Tibial nerve (tissue), 4 donors: Measurements from ENCODE around the gene MSH3. TPM values are rescaled to one million over a fixed set of nuclear protein-coding genes. Genes with fewer than 3 reads are reported as not detected.

Source experiments
- DNase-seq, 2 donors: peaks; one replicate each; pipeline ENCODE4 v3.0.0-alpha.2; 2019; ENCODE audit warnings: low spot score in 2 of 2
- H3K27ac ChIP-seq, 4 donors: fragments of 200-600 bp; sonication (generic) in 3 of 4; one replicate each; pipeline ENCODE4 v1.5.1; 2017 to 2019; ENCODE audit warnings: mild to moderate bottlenecking in 1 of 4
- H3K27me3 ChIP-seq, 2 donors: fragments of 200-600 bp; sonication (generic) in 1 of 2; one replicate each; pipeline versions ENCODE4 v1.5.1 to v1.6.0; 2017 to 2019
- H3K36me3 ChIP-seq, 3 donors: fragments of 200-600 bp; sonication (generic); one replicate each; pipeline ENCODE4 v1.5.1; 2018 to 2019
- H3K4me1 ChIP-seq, 4 donors: fragments of 200-600 bp; sonication (generic) in 3 of 4; one replicate each; pipeline ENCODE4 v1.5.1; 2017 to 2019
- H3K4me3 ChIP-seq, 4 donors: fragments of 200-600 bp; sonication (generic) in 3 of 4; one replicate each; pipeline ENCODE4 v1.5.1; 2017 to 2019; ENCODE audit warnings: mild to moderate bottlenecking in 1 of 4, moderate library complexity in 1 of 4
- H3K9me3 ChIP-seq, 4 donors: fragments of 200-600 bp; sonication (generic) in 3 of 4; one replicate each; pipeline ENCODE4 v1.5.1; 2017 to 2019
- EP300 ChIP-seq, 2 donors: sonication (generic); formaldehyde crosslinking; IDR thresholded peaks; one replicate each; pipeline ENCODE4 v1.6.1; 2017; ENCODE audit warnings: antibody characterized with exemption in 2 of 2, mild to moderate bottlenecking in 1 of 2
- POLR2A ChIP-seq, 2 donors: fragments of 450-650 bp; IDR thresholded peaks; one replicate each; pipeline ENCODE4 v1.6.1; 2017; ENCODE audit warnings: antibody characterized with exemption in 2 of 2, mild to moderate bottlenecking in 2 of 2, moderate library complexity in 2 of 2
- WGBS, 2 donors: methylation state at CpG; one replicate each; pipeline ENCODE4 v1.1.5; 2018; 5-methylcytosine and 5-hydroxymethylcytosine counted together
- total RNA-seq, 4 donors: library from RNA; depleted of rRNA; stranded (reverse); fragments of >200 nt; gene quantifications; one replicate each; pipeline ENCODE4 v1.1.0, GENCODE V29; 2016
- TF ChIP-seq, protein P1 (sequence below), 5 experiments: fragments of 200-600 bp in 3 of 5; fragments of 450-650 bp in 2 of 5; sonication (generic) in 3 of 5; IDR thresholded peaks; one replicate each; pipeline ENCODE4 v1.5.1; 2016 to 2019; ENCODE audit warnings: antibody characterized with exemption in 5 of 5, mild to moderate bottlenecking in 3 of 5, moderate library complexity in 2 of 5

Gene MSH3
- total RNA-seq, 4 donors from 2014 or later = 8.8 to 16.8 (median 12.4) TPM

DNA sequence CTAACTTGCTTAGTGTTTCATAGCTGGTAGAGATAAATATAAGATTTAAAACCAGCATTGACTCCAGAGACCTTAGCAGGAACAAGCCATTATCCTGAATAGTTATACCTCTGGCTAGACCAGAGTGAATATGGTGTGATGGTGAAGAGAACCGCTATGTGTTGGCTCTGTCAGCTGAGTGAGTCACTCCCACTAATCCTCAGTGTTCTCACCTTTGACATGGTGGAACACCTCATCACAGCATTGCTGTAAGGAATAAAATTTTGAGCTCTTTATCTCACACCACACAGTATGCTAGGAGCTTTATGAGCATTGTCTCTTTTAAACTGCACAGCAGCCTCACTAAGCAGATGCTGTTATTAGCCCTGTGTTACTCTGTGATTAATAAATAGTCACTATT is 91.0 kb downstream of the MSH3 start:
- Histone ChIP-seq H3K27me3 (no peaks in the 10 kb centered on the region), H3K4me3 (no peak overlapping the region), H3K4me1 (no peaks in the 10 kb centered on the region), H3K9me3 (no peaks in the 10 kb centered on the region), H3K36me3 (peaks cover 0 to 69% (median 8%) of the 10 kb centered on the region in 3 donors), H3K27ac (no peak overlapping the region)
- no peak for DNase-seq
- WGBS, 2 donors = 64 to 83% methylated on average over 1 of the region's 1 CpG
- TF ChIP-seq POLR2A (IDR thresholded peaks at IDR 0.05) (no peak), EP300 (IDR thresholded peaks at IDR 0.05) (no peak)
- TF ChIP-seq, protein P1, sequence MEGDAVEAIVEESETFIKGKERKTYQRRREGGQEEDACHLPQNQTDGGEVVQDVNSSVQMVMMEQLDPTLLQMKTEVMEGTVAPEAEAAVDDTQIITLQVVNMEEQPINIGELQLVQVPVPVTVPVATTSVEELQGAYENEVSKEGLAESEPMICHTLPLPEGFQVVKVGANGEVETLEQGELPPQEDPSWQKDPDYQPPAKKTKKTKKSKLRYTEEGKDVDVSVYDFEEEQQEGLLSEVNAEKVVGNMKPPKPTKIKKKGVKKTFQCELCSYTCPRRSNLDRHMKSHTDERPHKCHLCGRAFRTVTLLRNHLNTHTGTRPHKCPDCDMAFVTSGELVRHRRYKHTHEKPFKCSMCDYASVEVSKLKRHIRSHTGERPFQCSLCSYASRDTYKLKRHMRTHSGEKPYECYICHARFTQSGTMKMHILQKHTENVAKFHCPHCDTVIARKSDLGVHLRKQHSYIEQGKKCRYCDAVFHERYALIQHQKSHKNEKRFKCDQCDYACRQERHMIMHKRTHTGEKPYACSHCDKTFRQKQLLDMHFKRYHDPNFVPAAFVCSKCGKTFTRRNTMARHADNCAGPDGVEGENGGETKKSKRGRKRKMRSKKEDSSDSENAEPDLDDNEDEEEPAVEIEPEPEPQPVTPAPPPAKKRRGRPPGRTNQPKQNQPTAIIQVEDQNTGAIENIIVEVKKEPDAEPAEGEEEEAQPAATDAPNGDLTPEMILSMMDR (IDR thresholded peaks at IDR 0.05) = no peak

DNA sequence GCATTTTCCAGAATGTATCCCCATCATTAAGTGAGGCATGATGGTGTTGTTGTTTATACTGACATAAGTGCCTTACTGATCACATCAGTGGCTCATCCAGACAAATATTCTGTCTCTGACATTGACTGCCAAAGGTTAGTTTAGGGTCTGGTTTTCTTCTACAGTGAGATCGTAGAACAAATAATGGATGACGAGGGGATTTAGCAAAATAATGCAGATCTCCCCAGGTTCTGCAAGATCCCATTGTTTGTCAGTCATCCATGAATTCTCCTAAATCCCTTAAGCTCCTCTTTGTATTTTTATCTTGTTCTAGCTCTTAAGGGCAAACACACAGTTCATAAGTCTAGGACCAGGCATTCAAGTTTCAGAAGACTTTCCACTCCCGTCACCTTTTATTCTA is 93.5 kb downstream of the MSH3 start:
- WGBS, 2 donors = 87 to 88% methylated on average over 3 of the region's 3 CpGs
- Histone ChIP-seq H3K4me3 (no peak overlapping the region), H3K4me1 (no peaks in the 10 kb centered on the region), H3K27ac (no peak overlapping the region), H3K27me3 (no peaks in the 10 kb centered on the region), H3K36me3 (peaks cover 0 to 58% (median 3%) of the 10 kb centered on the region in 3 donors), H3K9me3 (no peaks in the 10 kb centered on the region)
- no peak for DNase-seq
- TF ChIP-seq POLR2A (IDR thresholded peaks at IDR 0.05) (no peak), EP300 (IDR thresholded peaks at IDR 0.05) (no peak)
- TF ChIP-seq, protein P1 (IDR thresholded peaks at IDR 0.05) = no peak

DNA sequence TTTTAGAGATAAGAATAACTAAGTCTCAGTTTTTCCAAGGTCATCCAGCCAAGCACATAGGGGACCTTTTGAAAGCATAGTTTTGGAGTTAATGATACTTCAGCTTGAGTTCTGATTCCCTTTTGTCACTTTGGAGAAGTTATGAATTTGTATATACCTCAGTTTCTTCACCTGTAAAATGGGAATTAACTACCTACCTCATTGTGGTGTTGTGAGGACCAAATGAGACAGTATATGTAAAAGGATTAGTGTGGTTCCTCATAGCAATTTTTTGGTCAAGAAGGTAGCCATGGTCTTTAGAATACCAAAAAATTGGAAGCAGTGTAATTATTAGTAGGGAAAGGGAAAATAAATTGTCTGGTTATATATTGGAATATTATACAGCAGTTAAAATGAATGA is 98.0 kb downstream of the MSH3 start:
- DNase-seq = no peak
- Histone ChIP-seq H3K9me3 (no peaks in the 10 kb centered on the region), H3K4me3 (no peak overlapping the region), H3K4me1 (peaks cover 0 to 16% (median 5%) of the 10 kb centered on the region in 4 donors), H3K27me3 (no peaks in the 10 kb centered on the region), H3K36me3 (peaks cover 0 to 17% (median 0%) of the 10 kb centered on the region in 3 donors), H3K27ac (no peak overlapping the region)
- TF ChIP-seq EP300 (IDR thresholded peaks at IDR 0.05) (no peak), POLR2A (IDR thresholded peaks at IDR 0.05) (no peak)
- TF ChIP-seq, protein P1 (IDR thresholded peaks at IDR 0.05) = no peak

DNA sequence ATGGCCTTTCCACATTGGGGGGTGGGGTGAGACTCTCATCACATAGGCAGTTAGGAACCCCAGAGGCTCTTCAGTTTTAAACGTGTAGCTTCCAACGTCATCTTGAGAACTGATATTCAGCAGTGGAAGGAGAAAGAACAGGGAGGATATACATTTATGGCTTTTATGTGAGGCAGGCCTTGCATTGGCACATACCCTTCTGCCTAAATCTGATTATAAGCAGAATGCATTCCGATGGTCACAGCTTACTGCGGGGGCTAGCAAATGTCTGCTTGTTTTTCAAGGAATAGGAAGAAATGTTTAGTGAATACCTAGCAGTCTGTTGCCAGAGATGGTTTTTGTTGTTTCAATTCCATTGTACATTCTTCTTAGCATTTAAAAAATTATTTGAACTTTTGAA is 99.3 kb downstream of the MSH3 start:
- Histone ChIP-seq H3K27me3 (no peaks in the 10 kb centered on the region), H3K36me3 (peaks cover 0 to 16% (median 0%) of the 10 kb centered on the region in 3 donors), H3K4me3 (no peak overlapping the region), H3K4me1 (peaks cover 0 to 16% (median 5%) of the 10 kb centered on the region in 4 donors), H3K27ac (no peak overlapping the region), H3K9me3 (no peaks in the 10 kb centered on the region)
- DNase-seq = no peak
- TF ChIP-seq EP300 (IDR thresholded peaks at IDR 0.05) = no peak
- TF ChIP-seq POLR2A (IDR thresholded peaks at IDR 0.05) = no peak
- TF ChIP-seq, protein P1 (IDR thresholded peaks at IDR 0.05) = no peak
- 66% methylated on average over 4 of the region's 4 CpGs for WGBS, 2 donors

DNA sequence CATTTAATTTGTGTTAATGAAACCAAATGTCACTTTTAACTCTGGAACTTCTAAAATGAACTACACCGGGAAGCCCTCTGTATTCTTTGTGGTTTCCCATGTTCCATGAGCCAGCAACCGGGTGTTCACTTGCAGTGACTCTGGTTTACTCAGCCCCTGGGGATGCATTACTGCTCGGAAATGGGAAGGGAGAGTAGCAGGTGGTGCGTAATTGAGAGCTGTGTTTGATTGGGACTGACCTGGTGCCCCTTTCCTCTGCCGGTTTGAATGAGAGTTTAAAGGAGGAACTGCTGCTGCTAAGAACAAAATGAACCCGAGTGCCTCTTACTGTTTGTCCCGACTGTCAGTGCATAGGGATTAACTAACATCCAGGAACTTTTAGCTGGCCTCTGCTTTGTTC is 100.4 kb downstream of the MSH3 start:
- Histone ChIP-seq H3K36me3 (peaks cover 0 to 5% (median 0%) of the 10 kb centered on the region in 3 donors), H3K9me3 (no peaks in the 10 kb centered on the region), H3K27me3 (no peaks in the 10 kb centered on the region), H3K4me1 (peaks cover 0 to 16% (median 5%) of the 10 kb centered on the region in 4 donors), H3K4me3 (no peak overlapping the region), H3K27ac (no peak overlapping the region)
- WGBS, 2 donors = 29 to 32% methylated on average over 7 of the region's 7 CpGs
- no peak for TF ChIP-seq POLR2A (IDR thresholded peaks at IDR 0.05)
- peak in 1 of 2 donors; percentile 70 for TF ChIP-seq EP300 (IDR thresholded peaks at IDR 0.05)
- TF ChIP-seq, protein P1 (IDR thresholded peaks at IDR 0.05) = no peak
- DNase-seq = peak in 1 of 2 donors; percentile 33
